Keratinocyte (primary cell): ENCODE results near the gene SEC23A.

Experiments used
- EZH2 ChIP-seq: IDR thresholded peaks from one replicate; pipeline ENCODE4 v1.6.1; 2012; ENCODE audit warnings: inconsistent platforms, mild to moderate bottlenecking, low read length, moderate library complexity
- TF ChIP-seq, protein P1 (sequence below), 3 experiments: IDR thresholded peaks in 1 of 3; conservative IDR thresholded peaks in 1 of 3; optimal IDR thresholded peaks in 1 of 3; 2 replicates in 2 of 3; 3 replicates in 1 of 3; pipeline versions ENCODE3 to v1.5.1; 2011; ENCODE audit warnings: low read length in 3 of 3, mild to moderate bottlenecking in 3 of 3, moderate library complexity in 2 of 3, control low read depth in 1 of 3, inconsistent platforms in 1 of 3; ENCODE audit not compliant: insufficient read depth in 2 of 3; ENCODE audit errors: extremely low read depth in 1 of 3

DNA sequence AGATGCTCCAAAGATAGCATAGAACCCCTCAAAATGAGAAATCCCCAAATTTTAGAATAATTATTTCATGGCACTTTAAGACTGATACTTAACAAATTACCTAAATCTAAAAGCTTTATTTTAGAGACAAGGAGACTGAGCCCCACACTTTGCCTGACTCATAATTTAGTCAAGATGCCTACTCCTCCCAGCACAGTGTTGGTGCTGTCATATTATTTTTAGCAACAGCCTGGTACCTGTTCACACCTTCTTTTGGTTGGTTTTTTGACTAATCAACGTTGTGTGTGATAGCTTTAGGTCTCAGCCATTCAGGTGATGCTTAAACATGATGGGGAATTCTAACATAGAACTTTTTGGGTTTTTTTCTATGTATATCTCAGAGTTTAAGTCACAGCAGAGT is 120.2 kb downstream of the SEC23A start:
- TF ChIP-seq, protein P1, sequence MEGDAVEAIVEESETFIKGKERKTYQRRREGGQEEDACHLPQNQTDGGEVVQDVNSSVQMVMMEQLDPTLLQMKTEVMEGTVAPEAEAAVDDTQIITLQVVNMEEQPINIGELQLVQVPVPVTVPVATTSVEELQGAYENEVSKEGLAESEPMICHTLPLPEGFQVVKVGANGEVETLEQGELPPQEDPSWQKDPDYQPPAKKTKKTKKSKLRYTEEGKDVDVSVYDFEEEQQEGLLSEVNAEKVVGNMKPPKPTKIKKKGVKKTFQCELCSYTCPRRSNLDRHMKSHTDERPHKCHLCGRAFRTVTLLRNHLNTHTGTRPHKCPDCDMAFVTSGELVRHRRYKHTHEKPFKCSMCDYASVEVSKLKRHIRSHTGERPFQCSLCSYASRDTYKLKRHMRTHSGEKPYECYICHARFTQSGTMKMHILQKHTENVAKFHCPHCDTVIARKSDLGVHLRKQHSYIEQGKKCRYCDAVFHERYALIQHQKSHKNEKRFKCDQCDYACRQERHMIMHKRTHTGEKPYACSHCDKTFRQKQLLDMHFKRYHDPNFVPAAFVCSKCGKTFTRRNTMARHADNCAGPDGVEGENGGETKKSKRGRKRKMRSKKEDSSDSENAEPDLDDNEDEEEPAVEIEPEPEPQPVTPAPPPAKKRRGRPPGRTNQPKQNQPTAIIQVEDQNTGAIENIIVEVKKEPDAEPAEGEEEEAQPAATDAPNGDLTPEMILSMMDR (optimal IDR thresholded peaks at IDR 0.05 in 1 of 3, IDR thresholded peaks at IDR 0.05 in 1 of 3, conservative IDR thresholded peaks at IDR 0.05 in 1 of 3; ENCODE audit: extremely low read depth in 1 of 3, insufficient read depth in 2 of 3, low read length in 3 of 3), result no peak
- no peak for TF ChIP-seq EZH2
